Spinal cord (tissue), 10 donors: Measurements from ENCODE around the gene COQ8B. TPM values are rescaled to one million over a fixed set of nuclear protein-coding genes. Genes with fewer than 3 reads are reported as not detected.

Experiments
- DNase-seq, 6 donors: peaks; one replicate each; pipeline versions ENCODE4 v3.0.0 to v3.0.0-alpha.2; 2013 to 2015; ENCODE audit warnings: low spot score in 6 of 6, low read depth in 4 of 6
- H3K27ac ChIP-seq: one replicate; pipeline ENCODE4 v1.5.1; 2013; ENCODE audit warnings: low read depth, low read length, control low read depth
- H3K27me3 ChIP-seq: one replicate; pipeline ENCODE4 v1.6.1; 2013; ENCODE audit warnings: low read length; ENCODE audit not compliant: control insufficient read depth, insufficient read depth
- H3K36me3 ChIP-seq: one replicate; pipeline ENCODE4 v1.6.1; 2013; ENCODE audit warnings: low read length; ENCODE audit not compliant: control insufficient read depth, insufficient read depth
- H3K4me1 ChIP-seq: one replicate; pipeline ENCODE4 v1.6.1; 2013; ENCODE audit warnings: low read length; ENCODE audit not compliant: control insufficient read depth, insufficient read depth
- H3K4me3 ChIP-seq: one replicate; pipeline ENCODE4 v1.5.1; 2013; ENCODE audit warnings: low read depth, low read length, control low read depth
- H3K9me3 ChIP-seq: one replicate; pipeline ENCODE4 v1.6.1; 2013; ENCODE audit warnings: low read length; ENCODE audit not compliant: control insufficient read depth, insufficient read depth
- WGBS: methylation state at CpG from one replicate; pipeline ENCODE4 v1.1.5; 2013; ENCODE audit warnings: missing lambda C conversion rate; ENCODE audit not compliant: insufficient coverage; 5-methylcytosine and 5-hydroxymethylcytosine counted together
- polyA plus RNA-seq, 2 donors: library from polyadenylated mRNA; unstranded; fragments of 120-200 nt; gene quantifications; one replicate each; pipeline ENCODE4 v1.2.1, GENCODE V29; 2013; ENCODE audit not compliant: insufficient read length in 2 of 2
- total RNA-seq, 2 donors: library from RNA; depleted of rRNA in 1 of 2; stranded (reverse); fragments of 120-200 nt in 1 of 2; fragments of >200 nt in 1 of 2; gene quantifications; one replicate each; pipeline versions ENCODE4 v1.2.3 to v1.2.4, GENCODE V29; 2013 to 2014
- donor health status: healthy.

Gene COQ8B
- total and polyA plus RNA-seq, 4 donors, result 25.7 to 47.9 (median 43.6) TPM

GRCh38 chr19:40673397-40673796 lies 43.3 kb downstream of the COQ8B start:
- Histone ChIP-seq H3K4me1 (no peaks in the 10 kb centered on the region), H3K27me3 (no peaks in the 10 kb centered on the region), H3K9me3 (no peaks in the 10 kb centered on the region), H3K4me3 (no peak overlapping the region), H3K27ac (no peak overlapping the region), H3K36me3 (peaks cover 92% of the 10 kb centered on the region)
- no peak for DNase-seq
- WGBS, result 78% methylated on average over 9 of the region's 11 CpGs

GRCh38 chr19:40672573-40673299 lies 44.0 kb downstream of the COQ8B start:
- no peak overlapping the region for H3K4me3 ChIP-seq
- peaks cover 92% of the 10 kb centered on the region for H3K36me3 ChIP-seq
- no peaks in the 10 kb centered on the region for H3K9me3 ChIP-seq
- no peaks in the 10 kb centered on the region for H3K4me1 ChIP-seq
- no peak overlapping the region for H3K27ac ChIP-seq
- 95% methylated on average over 7 of the region's 7 CpGs for WGBS
- no peaks in the 10 kb centered on the region for H3K27me3 ChIP-seq
- DNase-seq, result no peak

- H3K27me3 ChIP-seq, result no peaks in the 10 kb centered on the region
- H3K36me3 ChIP-seq, result peaks cover 92% of the 10 kb centered on the region
- DNase-seq, result no peak
- H3K4me3 ChIP-seq, result no peak overlapping the region
- no peaks in the 10 kb centered on the region for H3K9me3 ChIP-seq
- H3K4me1 ChIP-seq, result no peaks in the 10 kb centered on the region
- WGBS, result 89% methylated on average over 2 of the region's 2 CpGs
- no peak overlapping the region for H3K27ac ChIP-seq
Observed at GRCh38 chr19:40672038-40672437, 44.6 kb downstream of the COQ8B start.

- H3K27ac ChIP-seq, result no peak overlapping the region
- H3K36me3 ChIP-seq, result peaks cover 91% of the 10 kb centered on the region
- no peaks in the 10 kb centered on the region for H3K4me1 ChIP-seq
- WGBS, result 80% methylated on average over 9 of the region's 9 CpGs
- no peak for DNase-seq
- no peaks in the 10 kb centered on the region for H3K27me3 ChIP-seq
- no peak overlapping the region for H3K4me3 ChIP-seq
- H3K9me3 ChIP-seq, result no peaks in the 10 kb centered on the region
Observed at GRCh38 chr19:40671404-40671803, 45.3 kb downstream of the COQ8B start.

- no peaks in the 10 kb centered on the region for H3K9me3 ChIP-seq
- no peak for DNase-seq
- H3K4me1 ChIP-seq, result peaks cover under 1% of the 10 kb centered on the region
- peaks cover 72% of the 10 kb centered on the region for H3K36me3 ChIP-seq
- no peak overlapping the region for H3K27ac ChIP-seq
- no peak overlapping the region for H3K4me3 ChIP-seq
- no peaks in the 10 kb centered on the region for H3K27me3 ChIP-seq
- 96% methylated on average over 7 of the region's 7 CpGs for WGBS
Observed at GRCh38 chr19:40668991-40669614, 47.6 kb downstream of the COQ8B start.

- DNase-seq, result no peak
- 96% methylated on average over 14 of the region's 14 CpGs for WGBS
- H3K4me3 ChIP-seq, result no peak overlapping the region
- H3K4me1 ChIP-seq, result peaks cover 12% of the 10 kb centered on the region
- no peaks in the 10 kb centered on the region for H3K27me3 ChIP-seq
- no peaks in the 10 kb centered on the region for H3K9me3 ChIP-seq
- no peak overlapping the region for H3K27ac ChIP-seq
- peaks cover 58% of the 10 kb centered on the region for H3K36me3 ChIP-seq
Observed at GRCh38 chr19:40667602-40668001, 49.1 kb downstream of the COQ8B start.

- 93% methylated on average over 8 of the region's 14 CpGs for WGBS
- H3K9me3 ChIP-seq, result no peaks in the 10 kb centered on the region
- peaks cover 51% of the 10 kb centered on the region for H3K36me3 ChIP-seq
- H3K4me3 ChIP-seq, result no peak overlapping the region
- DNase-seq, result no peak
- H3K27ac ChIP-seq, result no peak overlapping the region
- no peaks in the 10 kb centered on the region for H3K27me3 ChIP-seq
- peaks cover 16% of the 10 kb centered on the region for H3K4me1 ChIP-seq
Observed at GRCh38 chr19:40666803-40667438, 49.8 kb downstream of the COQ8B start.

GRCh38 chr19:40663695-40664692 lies 52.7 kb downstream of the COQ8B start:
- peaks cover 16% of the 10 kb centered on the region for H3K4me1 ChIP-seq
- H3K9me3 ChIP-seq, result no peaks in the 10 kb centered on the region
- no peaks in the 10 kb centered on the region for H3K27me3 ChIP-seq
- WGBS, result 35% methylated on average over 14 of the region's 24 CpGs
- peaks cover 22% of the 10 kb centered on the region for H3K36me3 ChIP-seq
- DNase-seq, result no peak
- H3K4me3 ChIP-seq, result peak overlapping the region; percentile 58
- H3K27ac ChIP-seq, result peak overlapping the region; percentile 71
